SK-N-SH (cell line): ENCODE measurements around the gene A2M. TPM values are rescaled to one million over a fixed set of nuclear protein-coding genes. Genes with fewer than 3 reads are reported as not detected.

Experiments
- CTCF ChIA-PET: fragments of 300-600, 350-600 bp; formaldehyde crosslinking; extraction: SDS; loops from one replicate; lab custom pipeline; 2021; lab: Yijun Ruan, JAX
- POLR2A ChIA-PET: fragments of 350-600 bp; sonication (Branson Sonifier 250); formaldehyde crosslinking; extraction: SDS; loops from one replicate; lab custom pipeline; 2020; ENCODE audit warnings: antibody characterized with exemption, inconsistent platforms; lab: Yijun Ruan, JAX
- DNase-seq: peaks from one replicate; pipeline ENCODE4 v3.0.0; 2012
- H2AFZ ChIP-seq: fragments of 200-600 bp; sonication (generic); 2 replicates; pipeline ENCODE4 v1.8.1; 2016; ENCODE audit warnings: antibody characterized with exemption, mild to moderate bottlenecking, low read depth
- H3F3A ChIP-seq: fragments of 200-600 bp; sonication (generic); replicated peaks from 2 replicates; pipeline ENCODE3; 2016; ENCODE audit warnings: antibody characterized with exemption, mild to moderate bottlenecking; ENCODE audit not compliant: insufficient read depth
- H3K27ac ChIP-seq, 2 experiments: fragments of 200-500 bp in 1 of 2; fragments of 200-600 bp in 1 of 2; sonication (Bioruptor generic) in 1 of 2; sonication (generic), shearing (Covaris generic) in 1 of 2; 2 replicates each; pipeline versions ENCODE4 v1.5.1 to v1.6.1; 2014 to 2016; ENCODE audit warnings: low read depth in 2 of 2, inconsistent platforms in 1 of 2, low read length in 1 of 2, mild to moderate bottlenecking in 1 of 2, mixed read lengths in 1 of 2
- H3K27me3 ChIP-seq: fragments of 200-600 bp; sonication (generic), shearing (Covaris generic); 2 replicates; pipeline ENCODE4 v1.6.1; 2016; ENCODE audit warnings: mixed run types; ENCODE audit not compliant: insufficient read depth
- H3K36me3 ChIP-seq, 2 experiments: fragments of 200-500 bp in 1 of 2; fragments of 200-600 bp in 1 of 2; sonication (Bioruptor generic) in 1 of 2; sonication (generic) in 1 of 2; replicated peaks in 1 of 2; 2 replicates each; pipeline versions ENCODE3 to v1.5.1; 2014 to 2016; ENCODE audit warnings: low read length in 1 of 2, mild to moderate bottlenecking in 1 of 2; ENCODE audit not compliant: insufficient read depth in 2 of 2, control insufficient read depth in 1 of 2
- H3K4me1 ChIP-seq, 2 experiments: fragments of 200-500 bp in 1 of 2; fragments of 200-600 bp in 1 of 2; sonication (Bioruptor generic) in 1 of 2; sonication (generic), shearing (Covaris generic) in 1 of 2; 2 replicates each; pipeline versions ENCODE4 v1.5.1 to v1.6.1; 2014 to 2016; ENCODE audit warnings: low read depth in 1 of 2, low read length in 1 of 2, mixed run types in 1 of 2; ENCODE audit not compliant: insufficient read depth in 2 of 2, control insufficient read depth in 1 of 2
- H3K4me2 ChIP-seq: fragments of 200-600 bp; sonication (generic), shearing (Covaris generic); 2 replicates; pipeline ENCODE4 v1.6.1; 2017; ENCODE audit warnings: mixed run types
- H3K4me3 ChIP-seq, 2 experiments: fragments of 200-500 bp in 1 of 2; fragments of 200-600 bp in 1 of 2; sonication (Bioruptor generic) in 1 of 2; sonication (generic), shearing (Covaris generic) in 1 of 2; 2 replicates each; pipeline versions ENCODE4 v1.5.1 to v1.8.1; 2014 to 2016; ENCODE audit warnings: low read depth in 2 of 2, inconsistent platforms in 1 of 2, low read length in 1 of 2, mild to moderate bottlenecking in 1 of 2, mixed read lengths in 1 of 2, moderate library complexity in 1 of 2
- H3K79me2 ChIP-seq: fragments of 200-600 bp; sonication (generic); 2 replicates; pipeline ENCODE4 v1.8.1; 2017; ENCODE audit warnings: mild to moderate bottlenecking; ENCODE audit not compliant: insufficient read depth
- H3K9ac ChIP-seq: fragments of 200-600 bp; sonication (generic); 2 replicates; pipeline ENCODE4 v1.6.1; 2017; ENCODE audit warnings: mixed run types
- H3K9me2 ChIP-seq: fragments of 200-600 bp; sonication (generic); 2 replicates; pipeline ENCODE4 v1.6.1; 2017; ENCODE audit warnings: mixed run types
- H3K9me3 ChIP-seq: fragments of 200-600 bp; sonication (generic); 2 replicates; pipeline ENCODE4 v1.6.1; 2017; ENCODE audit warnings: mixed run types, mild to moderate bottlenecking, moderate library complexity
- H4K20me1 ChIP-seq: fragments of 200-600 bp; sonication (generic); 2 replicates; pipeline ENCODE4 v1.6.1; 2017; ENCODE audit warnings: mild to moderate bottlenecking, mixed run types; ENCODE audit not compliant: insufficient read depth
- CHD2 ChIP-seq: fragments of 150-350 bp; IDR thresholded peaks from 2 replicates; pipeline ENCODE4 v1.6.1; 2018; ENCODE audit warnings: low read length; ENCODE audit not compliant: partially characterized antibody
- EP300 ChIP-seq, 2 experiments: IDR thresholded peaks; 2 replicates each; pipeline versions ENCODE4 v1.4.0 to v1.6.1; 2012; ENCODE audit warnings: borderline replicate concordance in 1 of 2, low read depth in 1 of 2, low read length in 1 of 2
- FOSL2 ChIP-seq: IDR thresholded peaks from 2 replicates; pipeline ENCODE4 v1.4.0; 2012; ENCODE audit warnings: low read depth, mild to moderate bottlenecking, moderate library complexity, borderline replicate concordance
- GATA2 ChIP-seq: sonication (generic); formaldehyde crosslinking; IDR thresholded peaks from 2 replicates; pipeline ENCODE4 v1.5.0; 2020; ENCODE audit warnings: mild to moderate bottlenecking, missing genetic modification reagents
- NFIC ChIP-seq: IDR thresholded peaks from 2 replicates; pipeline ENCODE4 v1.4.0; 2012; ENCODE audit warnings: borderline replicate concordance
- NRF1 ChIP-seq: IDR thresholded peaks from 2 replicates; pipeline ENCODE4 v1.6.1; 2012; ENCODE audit warnings: low read depth, mild to moderate bottlenecking, low read length
- POLR2AphosphoS5 ChIP-seq: IDR thresholded peaks from 2 replicates; pipeline ENCODE4 v1.6.1; 2012; ENCODE audit warnings: low read depth, low read length
- RAD21 ChIP-seq: IDR thresholded peaks from 2 replicates; pipeline ENCODE4 v1.6.1; 2012; ENCODE audit warnings: mild to moderate bottlenecking, low read length
- RFX5 ChIP-seq: IDR thresholded peaks from 2 replicates; pipeline ENCODE4 v1.6.1; 2012; ENCODE audit warnings: mild to moderate bottlenecking, improper control_type of control experiment, low read length
- SIN3A ChIP-seq: IDR thresholded peaks from 2 replicates; pipeline ENCODE4 v1.6.1; 2012; ENCODE audit warnings: low read depth, mild to moderate bottlenecking, low read length, moderate library complexity, borderline replicate concordance
- TAF1 ChIP-seq: IDR thresholded peaks from 2 replicates; pipeline ENCODE4 v1.6.1; 2012; ENCODE audit warnings: low read depth, mild to moderate bottlenecking, low read length, moderate library complexity, borderline replicate concordance
- TCF12 ChIP-seq: IDR thresholded peaks from 2 replicates; pipeline ENCODE4 v1.4.0; 2012
- YY1 ChIP-seq: IDR thresholded peaks from 2 replicates; pipeline ENCODE4 v1.4.0; 2012; ENCODE audit warnings: low read depth, mild to moderate bottlenecking
- ZBTB33 ChIP-seq: IDR thresholded peaks from 2 replicates; pipeline ENCODE4 v1.4.0; 2012; ENCODE audit warnings: low read depth, borderline replicate concordance
- WGBS: methylation state at CpG from one replicate; pipeline ENCODE4 v1.1.6; 2017; ENCODE audit warnings: low lambda C conversion rate; 5-methylcytosine and 5-hydroxymethylcytosine counted together
- polyA plus RNA-seq, 3 experiments: library from polyadenylated mRNA; depleted of rRNA; stranded (reverse); fragments of >200 nt; gene quantifications; 2 replicates each; pipeline ENCODE4 v1.2.3, GENCODE V29; 2012
- TF ChIP-seq, protein P1 (sequence below): fragments of 200-600 bp; sonication (generic); IDR thresholded peaks from 2 replicates; pipeline ENCODE4 v1.6.1; 2017; ENCODE audit warnings: antibody characterized with exemption, mild to moderate bottlenecking, moderate library complexity
- TF ChIP-seq, protein P2 (sequence below): IDR thresholded peaks from 2 replicates; pipeline ENCODE4 v1.4.0; 2012; ENCODE audit warnings: low read depth, borderline replicate concordance

A2M gene
- polyA plus RNA-seq, 1 of the 3 experiments (the other 2 are of a cell fraction): not detected

GRCh38 chr12:9148926-9149325 lies 33.2 kb upstream of the A2M start:
- Histone ChIP-seq H3K9me3 (no peaks in the 10 kb centered on the region), H3K4me1 (no peaks in the 10 kb centered on the region), H2AFZ (no peak overlapping the region), H3K27ac (no peak overlapping the region), H3K27me3 (no peaks in the 10 kb centered on the region), H3K4me3 (no peak overlapping the region), H3K9ac (no peak overlapping the region), H3K9me2 (no peaks in the 10 kb centered on the region), H3F3A (no peaks in the 10 kb centered on the region), H3K36me3 (no peaks in the 10 kb centered on the region), H3K79me2 (no peaks in the 10 kb centered on the region), H4K20me1 (no peaks in the 10 kb centered on the region), H3K4me2 (no peak overlapping the region)
- TF ChIP-seq RAD21 (no peak), ZBTB33 (no peak), NFIC (no peak), SIN3A (no peak), EP300 (IDR thresholded peaks at IDR 0.05; ENCODE audit: borderline replicate concordance in 1 of 2, low read depth in 1 of 2, low read length in 1 of 2) (no peak), NRF1 (no peak), RFX5 (no peak), TCF12 (no peak), TAF1 (no peak), YY1 (no peak), POLR2AphosphoS5 (no peak), GATA2 (CRISPR knock-in tag) (no peak), FOSL2 (no peak), CHD2 (no peak)
- TF ChIP-seq, protein P1, sequence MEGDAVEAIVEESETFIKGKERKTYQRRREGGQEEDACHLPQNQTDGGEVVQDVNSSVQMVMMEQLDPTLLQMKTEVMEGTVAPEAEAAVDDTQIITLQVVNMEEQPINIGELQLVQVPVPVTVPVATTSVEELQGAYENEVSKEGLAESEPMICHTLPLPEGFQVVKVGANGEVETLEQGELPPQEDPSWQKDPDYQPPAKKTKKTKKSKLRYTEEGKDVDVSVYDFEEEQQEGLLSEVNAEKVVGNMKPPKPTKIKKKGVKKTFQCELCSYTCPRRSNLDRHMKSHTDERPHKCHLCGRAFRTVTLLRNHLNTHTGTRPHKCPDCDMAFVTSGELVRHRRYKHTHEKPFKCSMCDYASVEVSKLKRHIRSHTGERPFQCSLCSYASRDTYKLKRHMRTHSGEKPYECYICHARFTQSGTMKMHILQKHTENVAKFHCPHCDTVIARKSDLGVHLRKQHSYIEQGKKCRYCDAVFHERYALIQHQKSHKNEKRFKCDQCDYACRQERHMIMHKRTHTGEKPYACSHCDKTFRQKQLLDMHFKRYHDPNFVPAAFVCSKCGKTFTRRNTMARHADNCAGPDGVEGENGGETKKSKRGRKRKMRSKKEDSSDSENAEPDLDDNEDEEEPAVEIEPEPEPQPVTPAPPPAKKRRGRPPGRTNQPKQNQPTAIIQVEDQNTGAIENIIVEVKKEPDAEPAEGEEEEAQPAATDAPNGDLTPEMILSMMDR: no peak
- TF ChIP-seq, protein P2, sequence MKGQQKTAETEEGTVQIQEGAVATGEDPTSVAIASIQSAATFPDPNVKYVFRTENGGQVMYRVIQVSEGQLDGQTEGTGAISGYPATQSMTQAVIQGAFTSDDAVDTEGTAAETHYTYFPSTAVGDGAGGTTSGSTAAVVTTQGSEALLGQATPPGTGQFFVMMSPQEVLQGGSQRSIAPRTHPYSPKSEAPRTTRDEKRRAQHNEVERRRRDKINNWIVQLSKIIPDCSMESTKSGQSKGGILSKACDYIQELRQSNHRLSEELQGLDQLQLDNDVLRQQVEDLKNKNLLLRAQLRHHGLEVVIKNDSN: no peak
- POLR2A ChIA-PET: no interaction called here
- CTCF ChIA-PET: no interaction called here
- DNase-seq: no peak
- 27% methylated on average over 2 of the region's 2 CpGs for WGBS
